ENCODE measurements around the gene C4BPA.

C4BPA gene

DNA sequence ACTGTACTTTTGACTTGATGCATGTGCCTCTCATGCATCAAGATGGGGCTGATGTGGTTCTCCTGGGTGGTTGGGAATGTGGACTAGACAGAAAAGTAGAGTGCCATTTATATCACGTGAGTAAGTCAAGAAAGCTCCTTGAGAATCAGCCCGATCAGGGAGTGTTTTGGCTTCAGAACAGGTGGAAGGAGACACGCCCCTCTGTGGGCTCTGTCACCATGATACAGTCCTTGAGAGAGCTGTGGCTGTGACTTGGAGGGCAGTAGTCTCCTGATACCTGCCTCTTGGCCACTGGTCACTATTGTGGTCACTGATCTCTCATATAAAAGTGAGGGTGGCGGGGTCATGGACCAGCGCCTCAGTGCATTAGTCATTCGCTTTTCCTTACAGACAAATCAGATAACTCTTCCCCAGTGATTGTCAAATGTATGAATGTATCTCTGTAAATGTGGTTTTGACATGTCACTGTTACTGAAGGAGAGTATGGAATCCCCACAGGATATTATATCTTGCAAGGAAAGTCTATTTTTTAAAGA, 24.3 kb upstream of the C4BPA start:
- TF ChIP-seq ZBTB7A (IDR thresholded peaks at IDR 0.05; ENCODE audit: low read depth): no peak
- no peak for TF ChIP-seq TCF12 (IDR thresholded peaks at IDR 0.05; ENCODE audit: low read depth)
- no peak for TF ChIP-seq EP300 (IDR thresholded peaks at IDR 0.05; ENCODE audit: borderline replicate concordance)
- no peak for TF ChIP-seq TAF1 (IDR thresholded peaks at IDR 0.05; ENCODE audit: low read depth)
- TF ChIP-seq TEAD4 (IDR thresholded peaks at IDR 0.05): no peak
- no peak for TF ChIP-seq CREB1 (IDR thresholded peaks at IDR 0.05; ENCODE audit: low read depth)
- TF ChIP-seq FOXM1 (IDR thresholded peaks at IDR 0.05; ENCODE audit: borderline replicate concordance, low read depth): no peak
- TF ChIP-seq, protein P1, sequence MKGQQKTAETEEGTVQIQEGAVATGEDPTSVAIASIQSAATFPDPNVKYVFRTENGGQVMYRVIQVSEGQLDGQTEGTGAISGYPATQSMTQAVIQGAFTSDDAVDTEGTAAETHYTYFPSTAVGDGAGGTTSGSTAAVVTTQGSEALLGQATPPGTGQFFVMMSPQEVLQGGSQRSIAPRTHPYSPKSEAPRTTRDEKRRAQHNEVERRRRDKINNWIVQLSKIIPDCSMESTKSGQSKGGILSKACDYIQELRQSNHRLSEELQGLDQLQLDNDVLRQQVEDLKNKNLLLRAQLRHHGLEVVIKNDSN (IDR thresholded peaks at IDR 0.05): no peak
- TF ChIP-seq CEBPB (IDR thresholded peaks at IDR 0.05): no peak
- TF ChIP-seq NFIC (IDR thresholded peaks at IDR 0.05): no peak
- TF ChIP-seq YY1 (IDR thresholded peaks at IDR 0.05; ENCODE audit: low read depth): no peak
- TF ChIP-seq, protein P2, sequence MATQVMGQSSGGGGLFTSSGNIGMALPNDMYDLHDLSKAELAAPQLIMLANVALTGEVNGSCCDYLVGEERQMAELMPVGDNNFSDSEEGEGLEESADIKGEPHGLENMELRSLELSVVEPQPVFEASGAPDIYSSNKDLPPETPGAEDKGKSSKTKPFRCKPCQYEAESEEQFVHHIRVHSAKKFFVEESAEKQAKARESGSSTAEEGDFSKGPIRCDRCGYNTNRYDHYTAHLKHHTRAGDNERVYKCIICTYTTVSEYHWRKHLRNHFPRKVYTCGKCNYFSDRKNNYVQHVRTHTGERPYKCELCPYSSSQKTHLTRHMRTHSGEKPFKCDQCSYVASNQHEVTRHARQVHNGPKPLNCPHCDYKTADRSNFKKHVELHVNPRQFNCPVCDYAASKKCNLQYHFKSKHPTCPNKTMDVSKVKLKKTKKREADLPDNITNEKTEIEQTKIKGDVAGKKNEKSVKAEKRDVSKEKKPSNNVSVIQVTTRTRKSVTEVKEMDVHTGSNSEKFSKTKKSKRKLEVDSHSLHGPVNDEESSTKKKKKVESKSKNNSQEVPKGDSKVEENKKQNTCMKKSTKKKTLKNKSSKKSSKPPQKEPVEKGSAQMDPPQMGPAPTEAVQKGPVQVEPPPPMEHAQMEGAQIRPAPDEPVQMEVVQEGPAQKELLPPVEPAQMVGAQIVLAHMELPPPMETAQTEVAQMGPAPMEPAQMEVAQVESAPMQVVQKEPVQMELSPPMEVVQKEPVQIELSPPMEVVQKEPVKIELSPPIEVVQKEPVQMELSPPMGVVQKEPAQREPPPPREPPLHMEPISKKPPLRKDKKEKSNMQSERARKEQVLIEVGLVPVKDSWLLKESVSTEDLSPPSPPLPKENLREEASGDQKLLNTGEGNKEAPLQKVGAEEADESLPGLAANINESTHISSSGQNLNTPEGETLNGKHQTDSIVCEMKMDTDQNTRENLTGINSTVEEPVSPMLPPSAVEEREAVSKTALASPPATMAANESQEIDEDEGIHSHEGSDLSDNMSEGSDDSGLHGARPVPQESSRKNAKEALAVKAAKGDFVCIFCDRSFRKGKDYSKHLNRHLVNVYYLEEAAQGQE (IDR thresholded peaks at IDR 0.05; ENCODE audit: low read depth): no peak
- TF ChIP-seq, protein P3, sequence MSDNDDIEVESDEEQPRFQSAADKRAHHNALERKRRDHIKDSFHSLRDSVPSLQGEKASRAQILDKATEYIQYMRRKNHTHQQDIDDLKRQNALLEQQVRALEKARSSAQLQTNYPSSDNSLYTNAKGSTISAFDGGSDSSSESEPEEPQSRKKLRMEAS (IDR thresholded peaks at IDR 0.05): no peak
- no peak for TF ChIP-seq EGR1 (IDR thresholded peaks at IDR 0.05)
- TF ChIP-seq RAD21 (IDR thresholded peaks at IDR 0.05; ENCODE audit: low read depth): no peak

DNA sequence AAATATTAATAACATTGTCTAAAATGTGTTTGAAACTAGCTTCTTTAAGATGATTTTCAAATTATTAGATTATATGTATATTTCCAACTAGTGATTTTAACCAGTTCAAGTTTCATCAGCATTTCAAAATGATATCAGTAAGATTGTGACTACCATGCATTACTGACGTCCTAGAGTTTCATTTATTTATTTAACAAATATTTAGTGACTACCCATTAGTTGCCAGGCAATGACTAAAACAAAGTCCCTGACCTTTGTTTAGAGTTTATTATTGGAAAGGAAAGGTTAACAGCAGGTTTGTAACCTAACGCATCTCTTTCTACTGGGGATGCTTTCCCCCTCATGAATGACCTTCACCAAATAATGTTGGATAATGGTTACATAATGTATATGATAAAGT, 22.9 kb upstream of the C4BPA start:
- no peak for TF ChIP-seq ZBTB7A (IDR thresholded peaks at IDR 0.05; ENCODE audit: low read depth)
- no peak for TF ChIP-seq TAF1 (IDR thresholded peaks at IDR 0.05; ENCODE audit: low read depth)
- TF ChIP-seq CEBPB (IDR thresholded peaks at IDR 0.05): no peak
- no peak for TF ChIP-seq YY1 (IDR thresholded peaks at IDR 0.05; ENCODE audit: low read depth)
- TF ChIP-seq EP300 (IDR thresholded peaks at IDR 0.05; ENCODE audit: borderline replicate concordance): no peak
- TF ChIP-seq CREB1 (IDR thresholded peaks at IDR 0.05; ENCODE audit: low read depth): no peak
- TF ChIP-seq TEAD4 (IDR thresholded peaks at IDR 0.05): no peak

- TF ChIP-seq TEAD4 (IDR thresholded peaks at IDR 0.05) (no peak), EGR1 (IDR thresholded peaks at IDR 0.05) (no peak), FOXM1 (IDR thresholded peaks at IDR 0.05; ENCODE audit: borderline replicate concordance, low read depth) (no peak), RAD21 (IDR thresholded peaks at IDR 0.05; ENCODE audit: low read depth) (no peak), CREB1 (IDR thresholded peaks at IDR 0.05; ENCODE audit: low read depth) (no peak), ZBTB7A (IDR thresholded peaks at IDR 0.05; ENCODE audit: low read depth) (no peak), TAF1 (IDR thresholded peaks at IDR 0.05; ENCODE audit: low read depth) (no peak), NFIC (IDR thresholded peaks at IDR 0.05) (no peak), TCF12 (IDR thresholded peaks at IDR 0.05; ENCODE audit: low read depth) (no peak), YY1 (IDR thresholded peaks at IDR 0.05; ENCODE audit: low read depth) (no peak), CEBPB (IDR thresholded peaks at IDR 0.05) (no peak), EP300 (IDR thresholded peaks at IDR 0.05; ENCODE audit: borderline replicate concordance) (no peak)
- TF ChIP-seq, protein P2 (IDR thresholded peaks at IDR 0.05; ENCODE audit: low read depth): no peak
- TF ChIP-seq, protein P3 (IDR thresholded peaks at IDR 0.05): no peak
- TF ChIP-seq, protein P1 (IDR thresholded peaks at IDR 0.05): no peak
These were observed 22.2 kb upstream of the C4BPA start for GRCh38 chr1:207081806-207082205.

GRCh38 chr1:207084232-207084631, 19.8 kb upstream of the C4BPA start:
- TF ChIP-seq, protein P1 (IDR thresholded peaks at IDR 0.05): no peak
- TF ChIP-seq EP300 (IDR thresholded peaks at IDR 0.05; ENCODE audit: borderline replicate concordance): no peak
- no peak for TF ChIP-seq TEAD4 (IDR thresholded peaks at IDR 0.05)
- no peak for TF ChIP-seq RAD21 (IDR thresholded peaks at IDR 0.05; ENCODE audit: low read depth)
- no peak for TF ChIP-seq TAF1 (IDR thresholded peaks at IDR 0.05; ENCODE audit: low read depth)
- TF ChIP-seq YY1 (IDR thresholded peaks at IDR 0.05; ENCODE audit: low read depth): no peak
- no peak for TF ChIP-seq EGR1 (IDR thresholded peaks at IDR 0.05)
- TF ChIP-seq CEBPB (IDR thresholded peaks at IDR 0.05): no peak
- TF ChIP-seq, protein P2 (IDR thresholded peaks at IDR 0.05; ENCODE audit: low read depth): no peak
- TF ChIP-seq FOXM1 (IDR thresholded peaks at IDR 0.05; ENCODE audit: borderline replicate concordance, low read depth): no peak
- TF ChIP-seq NFIC (IDR thresholded peaks at IDR 0.05): no peak
- no peak for TF ChIP-seq TCF12 (IDR thresholded peaks at IDR 0.05; ENCODE audit: low read depth)
- TF ChIP-seq ZBTB7A (IDR thresholded peaks at IDR 0.05; ENCODE audit: low read depth): no peak
- TF ChIP-seq, protein P3 (IDR thresholded peaks at IDR 0.05): no peak
- TF ChIP-seq CREB1 (IDR thresholded peaks at IDR 0.05; ENCODE audit: low read depth): no peak

All from Ishikawa (cell line).